GM15510 (cell line): ENCODE results near the gene BPGM.

Experiments
- POLR2A ChIP-seq: IDR thresholded peaks from 3 replicates; pipeline ENCODE4 v1.6.1; 2011; ENCODE audit warnings: borderline replicate concordance; ENCODE audit not compliant: insufficient read length; ENCODE audit errors: extremely low read depth

BPGM gene

GRCh38 chr7:134646425-134647305 lies at the start of gene BPGM:
BPGM (plus strand) TSS chr7:134646853; CDS start chr7:134661508, 14,655 bp downstream.
- TF ChIP-seq POLR2A, result peak; percentile 97

- TF ChIP-seq POLR2A, result no peak
Observed at GRCh38 chr7:134599371-134599770, 47.3 kb upstream of the BPGM start.

GRCh38 chr7:134601459-134601858 lies 45.2 kb upstream of the BPGM start:
- TF ChIP-seq POLR2A, result no peak

GRCh38 chr7:134602881-134603451 lies 43.7 kb upstream of the BPGM start:
- no peak for TF ChIP-seq POLR2A

GRCh38 chr7:134605978-134606923 lies 40.4 kb upstream of the BPGM start:
- no peak for TF ChIP-seq POLR2A

GRCh38 chr7:134611611-134612151 lies 35.0 kb upstream of the BPGM start:
- no peak for TF ChIP-seq POLR2A

- no peak for TF ChIP-seq POLR2A
Observed at GRCh38 chr7:134612197-134612596, 34.5 kb upstream of the BPGM start.

- TF ChIP-seq POLR2A, result no peak
Observed at GRCh38 chr7:134613623-134614347, 32.9 kb upstream of the BPGM start.

GRCh38 chr7:134616611-134617010 lies 30.0 kb upstream of the BPGM start:
- TF ChIP-seq POLR2A, result no peak

GRCh38 chr7:134618756-134619530 lies 27.7 kb upstream of the BPGM start:
- no peak for TF ChIP-seq POLR2A

- no peak for TF ChIP-seq POLR2A
Observed at GRCh38 chr7:134619627-134620331, 26.9 kb upstream of the BPGM start.

- no peak for TF ChIP-seq POLR2A
Observed at GRCh38 chr7:134622303-134622995, 24.2 kb upstream of the BPGM start.

GRCh38 chr7:134623193-134623592 lies 23.5 kb upstream of the BPGM start:
- TF ChIP-seq POLR2A, result no peak

GRCh38 chr7:134625550-134625949 lies 21.1 kb upstream of the BPGM start:
- no peak for TF ChIP-seq POLR2A
